Measurements from ENCODE around the gene SEMA3B. TPM values are rescaled to one million over a fixed set of nuclear protein-coding genes. Genes with fewer than 3 reads are reported as not detected.
"Not testable (repeated sequence)": the region's sequence is repeated elsewhere in the genome, so short reads cannot be mapped to it uniquely, and the experiment has no call there.

Gene SEMA3B
- total and polyA plus RNA-seq, 4 donors, result 39.6 to 95.7 (median 61.7) TPM

- no peaks in the 10 kb centered on the region for H3K27me3 ChIP-seq (ENCODE audit: control insufficient read depth in 3 of 3, insufficient read depth in 3 of 3, low read length in 2 of 3)
- ATAC-seq (ENCODE audit: insufficient read depth, low FRiP score) (peak; percentile 7), DNase-seq (peak in 1 of 3 donors; percentile 58)
- WGBS, 2 donors, result 0 to 1% methylated on average over 28 to 40 of the region's 40 CpGs
- no peaks in the 10 kb centered on the region for H3K36me3 ChIP-seq (ENCODE audit: control insufficient read depth in 4 of 4, insufficient read depth in 4 of 4, low read length in 4 of 4)
- H3K27ac ChIP-seq (ENCODE audit: low read depth in 1 of 2, low read length in 1 of 2), result peak overlapping the region; percentile 24 to 50
- peaks cover 0 to 18% (median 0%) of the 10 kb centered on the region in 5 donors for H3K4me1 ChIP-seq (ENCODE audit: control insufficient read depth in 5 of 5, insufficient read depth in 5 of 5, low read length in 5 of 5)
- peak overlapping the region in 1 of 2 donors; percentile 38 for H3K9ac ChIP-seq (ENCODE audit: insufficient read depth in 1 of 2, low read length in 2 of 2)
- H3K9me3 ChIP-seq (ENCODE audit: control insufficient read depth in 4 of 4, insufficient read depth in 3 of 4, low read length in 3 of 4), result no peaks in the 10 kb centered on the region
- peak overlapping the region; percentile 7 for H3K4me3 ChIP-seq
- TF ChIP-seq, protein P1, sequence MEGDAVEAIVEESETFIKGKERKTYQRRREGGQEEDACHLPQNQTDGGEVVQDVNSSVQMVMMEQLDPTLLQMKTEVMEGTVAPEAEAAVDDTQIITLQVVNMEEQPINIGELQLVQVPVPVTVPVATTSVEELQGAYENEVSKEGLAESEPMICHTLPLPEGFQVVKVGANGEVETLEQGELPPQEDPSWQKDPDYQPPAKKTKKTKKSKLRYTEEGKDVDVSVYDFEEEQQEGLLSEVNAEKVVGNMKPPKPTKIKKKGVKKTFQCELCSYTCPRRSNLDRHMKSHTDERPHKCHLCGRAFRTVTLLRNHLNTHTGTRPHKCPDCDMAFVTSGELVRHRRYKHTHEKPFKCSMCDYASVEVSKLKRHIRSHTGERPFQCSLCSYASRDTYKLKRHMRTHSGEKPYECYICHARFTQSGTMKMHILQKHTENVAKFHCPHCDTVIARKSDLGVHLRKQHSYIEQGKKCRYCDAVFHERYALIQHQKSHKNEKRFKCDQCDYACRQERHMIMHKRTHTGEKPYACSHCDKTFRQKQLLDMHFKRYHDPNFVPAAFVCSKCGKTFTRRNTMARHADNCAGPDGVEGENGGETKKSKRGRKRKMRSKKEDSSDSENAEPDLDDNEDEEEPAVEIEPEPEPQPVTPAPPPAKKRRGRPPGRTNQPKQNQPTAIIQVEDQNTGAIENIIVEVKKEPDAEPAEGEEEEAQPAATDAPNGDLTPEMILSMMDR (IDR thresholded peaks at IDR 0.05; ENCODE audit: control extremely low read depth, extremely low read depth), result no peak
Measured at GRCh38 chr3:50226888-50227389, 42.0 kb upstream of the SEMA3B start.

DNA sequence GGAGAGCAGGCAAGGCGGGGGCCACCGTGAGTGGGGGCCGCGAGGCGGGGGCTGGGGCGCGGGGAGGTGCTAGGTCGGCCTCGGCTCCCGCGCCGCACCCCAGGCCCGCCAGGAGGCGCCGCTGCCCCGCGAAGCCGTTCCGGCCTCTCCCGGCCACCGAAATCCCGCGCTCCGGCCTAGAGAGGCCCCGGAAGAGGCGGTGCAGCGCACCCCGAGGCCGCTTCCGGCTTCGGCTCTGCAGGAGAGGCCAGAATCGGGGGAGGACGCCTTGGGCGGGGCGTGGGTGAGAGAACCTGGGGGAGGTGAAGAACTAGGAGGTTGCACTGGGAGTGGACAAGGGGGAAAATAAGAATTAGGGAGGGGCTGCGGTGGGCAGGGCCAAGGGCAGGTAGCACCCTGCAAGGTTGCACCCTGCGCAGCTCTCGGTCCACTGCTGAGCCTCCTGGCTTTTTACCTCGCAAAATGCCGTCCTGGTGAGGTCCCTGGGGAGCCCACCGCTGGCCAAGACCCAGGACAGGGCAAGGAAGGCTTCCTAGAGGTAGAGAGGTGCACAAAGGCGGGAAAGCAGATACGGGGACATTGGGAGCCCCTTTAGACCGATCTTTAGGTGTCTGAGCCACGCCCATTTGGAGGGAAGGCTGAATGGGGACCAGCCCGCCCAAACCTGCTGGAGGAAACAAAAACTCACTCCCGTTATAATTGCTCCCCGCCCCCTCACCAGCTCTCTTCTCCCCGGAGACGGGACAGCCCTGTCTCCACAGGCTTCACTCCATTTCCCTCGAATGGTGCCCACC lies 41.4 kb upstream of the SEMA3B start:
- H3K9me3 ChIP-seq (ENCODE audit: control insufficient read depth in 4 of 4, insufficient read depth in 3 of 4, low read length in 3 of 4), result no peaks in the 10 kb centered on the region
- no peaks in the 10 kb centered on the region for H3K27me3 ChIP-seq (ENCODE audit: control insufficient read depth in 3 of 3, insufficient read depth in 3 of 3, low read length in 2 of 3)
- no peaks in the 10 kb centered on the region for H3K36me3 ChIP-seq (ENCODE audit: control insufficient read depth in 4 of 4, insufficient read depth in 4 of 4, low read length in 4 of 4)
- peak overlapping the region in 1 of 2 donors; percentile 84 for H3K9ac ChIP-seq (ENCODE audit: insufficient read depth in 1 of 2, low read length in 2 of 2)
- WGBS, 2 donors, result 2 to 3% methylated on average over 38 to 51 of the region's 51 CpGs
- H3K27ac ChIP-seq (ENCODE audit: low read depth in 1 of 2, low read length in 1 of 2), result peak overlapping the region; percentile 75 to 90
- peak overlapping the region; percentile 39 for H3K4me3 ChIP-seq
- peak; percentile 94 for ATAC-seq (ENCODE audit: insufficient read depth, low FRiP score)
- peak; percentile 93 to 96 (median 94) for DNase-seq
- TF ChIP-seq, protein P1 (IDR thresholded peaks at IDR 0.05; ENCODE audit: control extremely low read depth, extremely low read depth), result peak; percentile 90
- peaks cover 0 to 18% (median 0%) of the 10 kb centered on the region in 5 donors for H3K4me1 ChIP-seq (ENCODE audit: control insufficient read depth in 5 of 5, insufficient read depth in 5 of 5, low read length in 5 of 5)

DNA sequence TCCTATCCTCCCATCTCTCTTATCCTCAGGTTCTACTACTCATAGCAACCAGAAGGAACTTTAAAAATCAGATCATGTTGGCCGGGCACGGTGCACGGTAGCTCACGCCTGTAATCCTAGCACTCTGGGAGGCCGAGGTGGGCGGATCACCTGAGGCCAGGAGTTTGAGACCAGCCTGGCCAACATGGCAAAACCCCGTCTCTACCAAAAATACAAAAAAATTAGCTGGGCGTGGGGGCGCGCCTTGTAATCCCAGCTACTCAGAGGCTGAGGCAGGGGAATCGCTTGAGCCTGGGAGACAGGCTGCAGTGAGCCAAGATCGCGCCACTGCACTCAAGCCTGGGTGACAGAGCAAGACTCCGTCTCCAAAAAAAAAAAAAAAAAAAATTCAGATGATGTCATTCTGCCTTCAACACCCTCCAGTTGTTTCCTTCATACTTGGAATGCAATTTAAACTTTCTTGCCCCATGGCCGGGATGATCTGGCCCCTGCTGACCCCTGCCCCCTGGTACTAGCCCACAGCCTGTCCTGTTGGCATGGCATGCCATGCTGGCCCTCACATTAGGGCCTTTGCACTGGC lies 40.7 kb upstream of the SEMA3B start:
- Histone ChIP-seq H3K27ac (ENCODE audit: low read depth in 1 of 2, low read length in 1 of 2) (peak overlapping the region in 1 of 2 donors; percentile 90), H3K4me1 (ENCODE audit: control insufficient read depth in 5 of 5, insufficient read depth in 5 of 5, low read length in 5 of 5) (peaks cover 0 to 18% (median 0%) of the 10 kb centered on the region in 5 donors), H3K9ac (ENCODE audit: insufficient read depth in 1 of 2, low read length in 2 of 2) (peak overlapping the region in 1 of 2 donors; percentile 84)
- H3K36me3 ChIP-seq (ENCODE audit: control insufficient read depth in 4 of 4, insufficient read depth in 4 of 4, low read length in 4 of 4); ATAC-seq (ENCODE audit: insufficient read depth, low FRiP score); H3K4me3 ChIP-seq; DNase-seq; H3K27me3 ChIP-seq (ENCODE audit: control insufficient read depth in 3 of 3, insufficient read depth in 3 of 3, low read length in 2 of 3); H3K9me3 ChIP-seq (ENCODE audit: control insufficient read depth in 4 of 4, insufficient read depth in 3 of 4, low read length in 3 of 4): not testable (repeated sequence)
- 55 to 56% methylated on average over 15 of the region's 15 CpGs for WGBS, 2 donors

GRCh38 chr3:50229490-50229889 lies 39.5 kb upstream of the SEMA3B start:
- H3K4me1 ChIP-seq (ENCODE audit: control insufficient read depth in 5 of 5, insufficient read depth in 5 of 5, low read length in 5 of 5), result peaks cover 0 to 18% (median 0%) of the 10 kb centered on the region in 5 donors
- ATAC-seq (ENCODE audit: insufficient read depth, low FRiP score), result no peak
- H3K4me3 ChIP-seq, result no peak overlapping the region
- 94 to 96% methylated on average over 3 of the region's 3 CpGs for WGBS, 2 donors
- H3K27me3 ChIP-seq (ENCODE audit: control insufficient read depth in 3 of 3, insufficient read depth in 3 of 3, low read length in 2 of 3), result no peaks in the 10 kb centered on the region
- no peak overlapping the region for H3K27ac ChIP-seq (ENCODE audit: low read depth in 1 of 2, low read length in 1 of 2)
- no peak overlapping the region for H3K9ac ChIP-seq (ENCODE audit: insufficient read depth in 1 of 2, low read length in 2 of 2)
- TF ChIP-seq, protein P1 (IDR thresholded peaks at IDR 0.05; ENCODE audit: control extremely low read depth, extremely low read depth), result no peak
- DNase-seq, result no peak
- no peaks in the 10 kb centered on the region for H3K9me3 ChIP-seq (ENCODE audit: control insufficient read depth in 4 of 4, insufficient read depth in 3 of 4, low read length in 3 of 4)
- no peaks in the 10 kb centered on the region for H3K36me3 ChIP-seq (ENCODE audit: control insufficient read depth in 4 of 4, insufficient read depth in 4 of 4, low read length in 4 of 4)
